Adrenal gland (tissue), 12 donors: ENCODE data around the gene WHRN. TPM values are rescaled to one million over a fixed set of nuclear protein-coding genes. Genes with fewer than 3 reads are reported as not detected.

ENCODE experiments used
- DNase-seq, 7 donors: peaks; one replicate each; pipeline ENCODE4 v3.0.0-alpha.2; 2019 to 2020
- H3K27ac ChIP-seq, 5 donors: fragments of 200-600 bp; sonication (generic) in 4 of 5; 1 replicate in 3 of 5; 2 replicates in 2 of 5; pipeline versions ENCODE4 v1.5.1 to v1.8.0; 2016 to 2020; ENCODE audit warnings: mild to moderate bottlenecking in 1 of 5
- H3K27me3 ChIP-seq: fragments of 200-600 bp; 2 replicates; pipeline ENCODE4 v1.8.0; 2021
- H3K36me3 ChIP-seq, 2 donors: fragments of 200-600 bp; replicated peaks in 1 of 2; 1 replicate in 1 of 2; 2 replicates in 1 of 2; pipeline versions ENCODE4 v1.5.1 to v1.8.0; 2018 to 2022
- H3K4me1 ChIP-seq, 2 donors: fragments of 200-600 bp; replicated peaks in 1 of 2; 1 replicate in 1 of 2; 2 replicates in 1 of 2; pipeline versions ENCODE4 v1.5.1 to v1.8.0; 2018 to 2021
- H3K4me3 ChIP-seq, 4 donors: fragments of 200-600 bp; sonication (generic) in 3 of 4; one replicate each; pipeline ENCODE4 v1.5.1; 2016 to 2018
- H3K9me3 ChIP-seq, 3 donors: fragments of 200-600 bp; sonication (generic) in 1 of 3; replicated peaks in 1 of 3; 1 replicate in 2 of 3; 2 replicates in 1 of 3; pipeline versions ENCODE4 v1.5.1 to v1.8.0; 2016 to 2021
- POLR2A ChIP-seq, 2 donors: fragments of 450-650 bp; IDR thresholded peaks; one replicate each; pipeline ENCODE4 v1.6.1; 2017; ENCODE audit warnings: antibody characterized with exemption in 2 of 2, mild to moderate bottlenecking in 2 of 2, moderate library complexity in 1 of 2
- WGBS, 4 donors: extraction: QIAGEN DNeasy Blood & Tissue Kit in 2 of 4; methylation state at CpG; one replicate each; pipeline versions ENCODE4 v1.1.5 to v1.1.7; 2013 to 2017; 5-methylcytosine and 5-hydroxymethylcytosine counted together
- intact Hi-C, 2 donors: fragments of 100-400 bp; cut with DNase I; formaldehyde crosslinking; loops; one replicate each; pipeline versions ENCODE4 v1.14.1 to v1.15.0; 2022 to 2023
- polyA plus RNA-seq, 3 donors: library from polyadenylated mRNA; stranded (reverse); fragments of 200-250 nt in 2 of 3; fragments of 350-450 nt in 1 of 3; fragmentation: Illumina TruSeq in 1 of 3; extraction: RNeasy Lipid Tissue Mini Kit (QIAGEN cat#74804) in 1 of 3; gene quantifications; one replicate each; pipeline ENCODE4 v1.2.3, GENCODE V29; 2013 to 2014
- total RNA-seq, 9 donors: library from RNA; depleted of rRNA in 4 of 9; stranded (reverse); fragments of >200 nt in 4 of 9; fragments of 120-200 nt in 1 of 9; fragmentation: NEBNext Ultra II Directional in 1 of 9; extraction: Animal tissue kit (Norgen Biotek cat#: 25700) in 1 of 9; gene quantifications; one replicate each; pipeline versions ENCODE4 v1.1.0 to v1.2.4, GENCODE V29; 2013 to 2023
- TF ChIP-seq, protein P1 (sequence below), 6 experiments: fragments of 450-650 bp in 4 of 6; fragments of 200-600 bp in 2 of 6; sonication (generic) in 1 of 6; IDR thresholded peaks; 1 replicate in 5 of 6; 2 replicates in 1 of 6; pipeline versions ENCODE4 v1.5.1 to v1.8.0; 2016 to 2021; ENCODE audit warnings: antibody characterized with exemption in 6 of 6, mild to moderate bottlenecking in 2 of 6, moderate library complexity in 1 of 6
- donor health status: healthy with polysubstance abuse.
- donor health status: Bipolar disorder and iron deficiency.
- donor health status: DM: yes; HTN: yes; CAD: no.
- donor health status: DM: no; HTN: no; CAD: no.
- donor health status: DM: no; HTN: no; CAD: no.
- donor health status: DM: yes; HTN: yes; CAD: no.

WHRN gene
- total and polyA plus RNA-seq, 12 donors: 33.4 to 359 (median 96.4) TPM

DNA sequence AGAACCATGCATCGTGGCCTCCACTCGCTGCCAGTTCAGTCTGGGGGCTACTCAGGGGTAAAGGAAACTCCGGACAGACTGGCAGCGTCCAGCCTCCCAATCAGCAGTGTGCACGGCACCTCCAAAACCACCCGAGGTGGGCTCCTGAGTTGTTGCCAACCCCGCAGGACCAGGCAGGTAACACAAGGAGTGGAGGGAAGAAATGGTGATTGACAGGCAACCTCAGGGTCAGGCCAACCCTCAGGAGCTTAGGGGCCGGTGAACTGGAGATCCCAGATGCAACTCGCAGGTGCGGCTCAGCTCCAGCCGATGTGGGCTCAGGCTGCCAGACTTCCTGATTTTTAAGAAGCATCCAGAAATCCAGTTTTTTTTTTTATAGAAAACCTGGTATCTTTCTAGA is 80.1 kb downstream of the WHRN start:
- Histone ChIP-seq H3K4me3 (no peak overlapping the region), H3K4me1 (peaks cover 13 to 21% of the 10 kb centered on the region in 2 donors), H3K27me3 (no peaks in the 10 kb centered on the region), H3K36me3 (peaks cover 0 to 24% of the 10 kb centered on the region in 2 donors), H3K27ac (no peak overlapping the region), H3K9me3 (no peaks in the 10 kb centered on the region)
- intact Hi-C loops: no loop called here
- no peak for DNase-seq
- TF ChIP-seq, protein P1, sequence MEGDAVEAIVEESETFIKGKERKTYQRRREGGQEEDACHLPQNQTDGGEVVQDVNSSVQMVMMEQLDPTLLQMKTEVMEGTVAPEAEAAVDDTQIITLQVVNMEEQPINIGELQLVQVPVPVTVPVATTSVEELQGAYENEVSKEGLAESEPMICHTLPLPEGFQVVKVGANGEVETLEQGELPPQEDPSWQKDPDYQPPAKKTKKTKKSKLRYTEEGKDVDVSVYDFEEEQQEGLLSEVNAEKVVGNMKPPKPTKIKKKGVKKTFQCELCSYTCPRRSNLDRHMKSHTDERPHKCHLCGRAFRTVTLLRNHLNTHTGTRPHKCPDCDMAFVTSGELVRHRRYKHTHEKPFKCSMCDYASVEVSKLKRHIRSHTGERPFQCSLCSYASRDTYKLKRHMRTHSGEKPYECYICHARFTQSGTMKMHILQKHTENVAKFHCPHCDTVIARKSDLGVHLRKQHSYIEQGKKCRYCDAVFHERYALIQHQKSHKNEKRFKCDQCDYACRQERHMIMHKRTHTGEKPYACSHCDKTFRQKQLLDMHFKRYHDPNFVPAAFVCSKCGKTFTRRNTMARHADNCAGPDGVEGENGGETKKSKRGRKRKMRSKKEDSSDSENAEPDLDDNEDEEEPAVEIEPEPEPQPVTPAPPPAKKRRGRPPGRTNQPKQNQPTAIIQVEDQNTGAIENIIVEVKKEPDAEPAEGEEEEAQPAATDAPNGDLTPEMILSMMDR (IDR thresholded peaks at IDR 0.05): no peak
- no peak for TF ChIP-seq POLR2A (IDR thresholded peaks at IDR 0.05)
- 83 to 87% (median 86%) methylated on average over 10 to 11 of the region's 11 CpGs for WGBS, 4 donors

DNA sequence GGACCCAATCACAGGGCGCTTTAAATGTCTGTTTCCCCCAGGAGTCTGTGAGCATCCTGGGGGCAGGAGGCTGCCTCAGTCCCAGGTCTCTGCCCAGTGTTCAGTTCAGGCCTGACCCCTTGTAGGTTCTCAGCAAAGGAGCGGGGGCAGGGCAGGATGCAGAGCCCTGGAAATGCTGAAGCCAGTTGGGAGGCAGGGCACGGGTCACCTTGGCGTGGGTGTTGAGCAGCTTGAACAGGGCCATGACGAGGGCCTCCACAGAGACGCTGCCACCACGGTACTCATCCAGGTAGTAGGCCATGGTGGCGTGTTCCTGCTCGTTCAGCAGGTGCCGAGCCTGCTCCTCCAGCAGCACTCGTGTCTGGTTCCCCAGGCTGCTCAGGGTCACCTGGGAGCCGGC is 81.1 kb downstream of the WHRN start:
- TF ChIP-seq POLR2A (IDR thresholded peaks at IDR 0.05): no peak
- TF ChIP-seq, protein P1 (IDR thresholded peaks at IDR 0.05): no peak
- Histone ChIP-seq H3K9me3 (no peaks in the 10 kb centered on the region), H3K36me3 (peaks cover 0 to 34% of the 10 kb centered on the region in 2 donors), H3K27ac (no peak overlapping the region), H3K4me3 (no peak overlapping the region), H3K27me3 (no peaks in the 10 kb centered on the region), H3K4me1 (peaks cover 13 to 21% of the 10 kb centered on the region in 2 donors)
- WGBS, 4 donors: 71 to 100% (median 77%) methylated on average over 2 to 12 of the region's 12 CpGs
- no peak for DNase-seq
- intact Hi-C loops: no loop called here

DNA sequence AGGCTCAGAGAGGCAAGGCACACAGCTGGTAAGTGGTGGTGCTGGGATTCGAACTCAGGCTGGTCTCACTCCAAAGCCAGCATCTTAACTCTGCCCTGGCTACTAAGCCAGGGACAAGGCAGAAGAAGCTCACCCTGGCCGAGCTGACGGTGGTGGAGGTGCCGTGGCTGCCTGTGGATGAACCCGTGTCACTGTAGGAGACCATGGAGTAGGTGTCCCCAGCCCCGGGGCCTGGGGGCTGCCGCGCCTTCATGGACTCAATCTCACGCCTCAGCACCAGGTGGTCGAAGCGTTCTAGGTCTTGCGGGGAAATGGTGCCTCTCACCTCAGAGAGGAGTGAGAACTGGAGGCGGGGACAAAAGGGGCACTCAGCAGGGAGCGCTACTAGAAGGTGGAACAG is 82.1 kb downstream of the WHRN start:
- H3K4me3 ChIP-seq: no peak overlapping the region
- intact Hi-C loops: no loop called here
- H3K36me3 ChIP-seq: peaks cover 0 to 42% of the 10 kb centered on the region in 2 donors
- no peak for DNase-seq
- H3K9me3 ChIP-seq: no peaks in the 10 kb centered on the region
- H3K27me3 ChIP-seq: no peaks in the 10 kb centered on the region
- peaks cover 11 to 21% of the 10 kb centered on the region in 2 donors for H3K4me1 ChIP-seq
- TF ChIP-seq POLR2A (IDR thresholded peaks at IDR 0.05): no peak
- H3K27ac ChIP-seq: no peak overlapping the region
- WGBS, 4 donors: 86 to 95% (median 88%) methylated on average over 11 to 14 of the region's 14 CpGs

DNA sequence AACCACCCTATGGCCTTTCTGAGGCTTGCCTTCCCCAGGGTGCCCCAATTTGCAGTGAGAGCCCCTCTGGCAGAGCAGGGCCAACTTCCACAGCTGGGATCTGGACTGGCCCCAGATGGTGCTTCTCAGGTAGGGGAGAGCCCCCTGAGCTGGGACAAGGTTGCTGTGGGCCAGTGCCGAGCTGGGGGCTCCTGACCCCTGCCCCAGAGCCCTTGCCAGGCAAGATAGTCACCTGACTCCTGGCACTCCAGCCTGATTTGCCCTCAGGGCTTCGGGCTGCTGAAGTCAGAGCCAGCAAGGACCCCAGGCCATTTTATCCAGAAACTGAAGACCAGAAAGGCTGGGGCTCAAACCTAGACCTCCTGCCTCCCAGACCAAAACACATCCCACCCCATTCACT is 84.1 kb downstream of the WHRN start:
- Histone ChIP-seq H3K4me3 (no peak overlapping the region), H3K9me3 (no peaks in the 10 kb centered on the region), H3K4me1 (peaks cover 0 to 11% of the 10 kb centered on the region in 2 donors), H3K36me3 (peaks cover 0 to 49% of the 10 kb centered on the region in 2 donors), H3K27me3 (no peaks in the 10 kb centered on the region), H3K27ac (no peak overlapping the region)
- no peak for TF ChIP-seq POLR2A (IDR thresholded peaks at IDR 0.05)
- intact Hi-C loops: no loop called here
- DNase-seq: no peak
- 60 to 71% (median 67%) methylated on average over 1 to 2 of the region's 2 CpGs for WGBS, 4 donors

DNA sequence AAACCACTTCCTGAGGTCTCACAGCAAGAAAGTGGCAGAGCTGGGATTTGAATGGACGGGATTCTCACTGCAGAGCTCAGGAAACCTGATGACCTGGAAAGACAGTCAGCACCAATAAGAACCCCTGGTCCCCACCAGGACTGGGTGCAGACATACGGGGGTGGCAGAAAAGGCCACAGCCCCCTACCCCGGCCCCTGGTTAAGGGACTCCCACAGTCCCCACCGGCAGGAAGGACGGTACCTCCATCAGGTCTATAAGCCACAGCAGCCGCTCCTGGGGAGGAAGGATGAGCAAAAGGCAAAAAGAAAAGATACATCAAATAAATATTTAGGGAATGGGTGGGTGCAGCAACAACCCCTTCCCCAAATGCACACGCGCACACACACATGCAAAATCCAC is 85.5 kb downstream of the WHRN start:
- no peak overlapping the region for H3K4me3 ChIP-seq
- H3K4me1 ChIP-seq: peaks cover 0 to 11% of the 10 kb centered on the region in 2 donors
- intact Hi-C loops: no loop called here
- H3K9me3 ChIP-seq: no peaks in the 10 kb centered on the region
- no peaks in the 10 kb centered on the region for H3K27me3 ChIP-seq
- TF ChIP-seq POLR2A (IDR thresholded peaks at IDR 0.05): no peak
- TF ChIP-seq, protein P1 (IDR thresholded peaks at IDR 0.05): no peak
- no peak overlapping the region for H3K27ac ChIP-seq
- WGBS, 4 donors: 91 to 97% (median 93%) methylated on average over 7 to 8 of the region's 8 CpGs
- no peak for DNase-seq
- peaks cover 0 to 49% of the 10 kb centered on the region in 2 donors for H3K36me3 ChIP-seq
